Activated CD4-positive, CD25-positive, alpha-beta regulatory T cell treated with anti-CD3 and anti-CD28 coated beads, Interleukin-2, amount 50 U/mL, for 16 hours (primary cell): ENCODE measurements around the gene WDR59.
"Not testable (repeated sequence)": the region's sequence is repeated elsewhere in the genome, so short reads cannot be mapped to it uniquely, and the experiment has no call there.

Experiments used
- DNase-seq: peaks from one replicate; pipeline ENCODE4 v3.0.0-alpha.2; 2020; ENCODE audit warnings: low read depth, low spot score

Gene WDR59

GRCh38 chr16:74867281-74867849, 117.6 kb downstream of the WDR59 start:
- no peak for DNase-seq

- no peak for DNase-seq
These were observed 118.9 kb downstream of the WDR59 start for GRCh38 chr16:74865922-74866598.

GRCh38 chr16:74862743-74863244, 122.1 kb downstream of the WDR59 start:
- DNase-seq, result no peak

- no peak for DNase-seq
These were observed 132.4 kb downstream of the WDR59 start for GRCh38 chr16:74852500-74852875.

GRCh38 chr16:74850027-74850426, 134.9 kb downstream of the WDR59 start:
- no peak for DNase-seq

GRCh38 chr16:74847202-74847601, 137.7 kb downstream of the WDR59 start:
- no peak for DNase-seq

- no peak for DNase-seq
These were observed 138.2 kb downstream of the WDR59 start for GRCh38 chr16:74846714-74847113.

GRCh38 chr16:74844041-74844980, 140.6 kb downstream of the WDR59 start:
- DNase-seq, result no peak

- DNase-seq, result not testable (repeated sequence)
These were observed 141.4 kb downstream of the WDR59 start for GRCh38 chr16:74843381-74844035.

- no peak for DNase-seq
These were observed 142.5 kb downstream of the WDR59 start for GRCh38 chr16:74842413-74842812.

GRCh38 chr16:74841904-74842303, 143.0 kb downstream of the WDR59 start:
- DNase-seq, result no peak

- no peak for DNase-seq
These were observed 143.5 kb downstream of the WDR59 start for GRCh38 chr16:74841469-74841868.

- no peak for DNase-seq
These were observed 147.9 kb downstream of the WDR59 start for GRCh38 chr16:74837056-74837455.

- no peak for DNase-seq
These were observed 148.7 kb downstream of the WDR59 start for GRCh38 chr16:74836111-74836671.

GRCh38 chr16:74832228-74832627, 152.7 kb downstream of the WDR59 start:
- no peak for DNase-seq

GRCh38 chr16:74831467-74831866, 153.5 kb downstream of the WDR59 start:
- DNase-seq, result no peak

- no peak for DNase-seq
These were observed 154.3 kb downstream of the WDR59 start for GRCh38 chr16:74830648-74831047.

GRCh38 chr16:74829637-74830036, 155.3 kb downstream of the WDR59 start:
- no peak for DNase-seq

- DNase-seq, result no peak
These were observed 159.0 kb downstream of the WDR59 start for GRCh38 chr16:74825941-74826340.

- no peak for DNase-seq
These were observed 159.9 kb downstream of the WDR59 start for GRCh38 chr16:74825016-74825415.
